Colonic mucosa (tissue), 4 donors: ENCODE results near the gene DGKA. TPM values are rescaled to one million over a fixed set of nuclear protein-coding genes. Genes with fewer than 3 reads are reported as not detected.
A peak's percentile ranks its signal among the peaks of the same experiment; 100 is the strongest.

ENCODE experiments used
- DNase-seq: peaks from one replicate; pipeline ENCODE4 v3.0.0-alpha.2; 2020
- H3K27ac ChIP-seq: fragments of 200-600 bp; one replicate; pipeline ENCODE4 v1.8.0; 2021
- H3K27me3 ChIP-seq: fragments of 200-600 bp; one replicate; pipeline ENCODE4 v1.8.0; 2021
- H3K36me3 ChIP-seq: fragments of 200-600 bp; one replicate; pipeline ENCODE4 v1.8.0; 2021
- H3K4me1 ChIP-seq: fragments of 200-600 bp; one replicate; pipeline ENCODE4 v1.8.0; 2021; ENCODE audit warnings: mild to moderate bottlenecking
- H3K4me3 ChIP-seq: fragments of 200-600 bp; one replicate; pipeline ENCODE4 v1.8.0; 2021
- H3K9ac ChIP-seq, 2 donors: one replicate each; pipeline ENCODE4 v1.7.0; 2013; ENCODE audit warnings: control low read depth in 2 of 2, low read depth in 2 of 2, low read length in 2 of 2
- H3K9me3 ChIP-seq: fragments of 200-600 bp; one replicate; pipeline ENCODE4 v1.8.0; 2021
- intact Hi-C: fragments of 100-400 bp; cut with DNase I; formaldehyde crosslinking; loops from one replicate; pipeline ENCODE4 v1.14.1; 2022
- total RNA-seq, 2 donors: library from RNA; stranded (reverse); fragmentation: NEBNext Ultra II Directional in 1 of 2; extraction: Animal tissue kit (Norgen Biotek cat#: 25700) in 1 of 2; gene quantifications; one replicate each; pipeline ENCODE4 v1.2.1, GENCODE V29; 2021
- TF ChIP-seq, protein P1 (sequence below): fragments of 200-600 bp; IDR thresholded peaks from one replicate; pipeline ENCODE4 v1.8.0; 2022; ENCODE audit warnings: antibody characterized with exemption, mild to moderate bottlenecking
- donor health status: healthy.
- donor health status: DM: no; HTN: no; CAD: no.
- donor health status: DM: no; HTN: no; CAD: no.

DGKA gene
- total RNA-seq, 2 donors from 2014 or later: 80.2 to 91.2 TPM

DNA sequence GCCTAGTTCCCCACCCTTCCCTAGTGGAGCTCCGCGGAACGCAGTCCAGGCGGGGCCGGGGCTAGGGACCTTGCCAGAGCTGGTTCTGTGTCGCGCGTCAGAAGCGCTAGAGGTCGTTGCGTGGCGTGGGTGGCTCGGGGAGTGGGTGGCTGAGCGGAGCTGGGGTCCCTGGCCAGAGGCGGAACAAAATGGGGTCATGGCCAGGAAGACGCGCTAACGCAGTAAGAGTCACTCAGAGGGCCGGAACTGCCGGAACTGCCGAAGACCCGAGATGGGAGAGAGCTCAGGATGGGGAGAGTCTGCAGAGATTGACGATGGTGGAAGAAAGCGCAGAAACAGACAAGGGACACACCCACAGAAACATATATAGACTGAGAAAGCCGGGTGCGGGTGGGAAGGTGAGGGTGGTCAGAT, 4.8 kb downstream of the DGKA start:
- DNase-seq: no peak
- no peak overlapping the region for H3K4me3 ChIP-seq
- H3K4me1 ChIP-seq: peaks cover 9% of the 10 kb centered on the region
- H3K36me3 ChIP-seq: no peaks in the 10 kb centered on the region
- no peaks in the 10 kb centered on the region for H3K27me3 ChIP-seq
- intact Hi-C loops: loop anchor here (5.0 kb wide), 1 partner anchor 198 kb away; no protein-coding TSS in a partner anchor
- TF ChIP-seq, protein P1, sequence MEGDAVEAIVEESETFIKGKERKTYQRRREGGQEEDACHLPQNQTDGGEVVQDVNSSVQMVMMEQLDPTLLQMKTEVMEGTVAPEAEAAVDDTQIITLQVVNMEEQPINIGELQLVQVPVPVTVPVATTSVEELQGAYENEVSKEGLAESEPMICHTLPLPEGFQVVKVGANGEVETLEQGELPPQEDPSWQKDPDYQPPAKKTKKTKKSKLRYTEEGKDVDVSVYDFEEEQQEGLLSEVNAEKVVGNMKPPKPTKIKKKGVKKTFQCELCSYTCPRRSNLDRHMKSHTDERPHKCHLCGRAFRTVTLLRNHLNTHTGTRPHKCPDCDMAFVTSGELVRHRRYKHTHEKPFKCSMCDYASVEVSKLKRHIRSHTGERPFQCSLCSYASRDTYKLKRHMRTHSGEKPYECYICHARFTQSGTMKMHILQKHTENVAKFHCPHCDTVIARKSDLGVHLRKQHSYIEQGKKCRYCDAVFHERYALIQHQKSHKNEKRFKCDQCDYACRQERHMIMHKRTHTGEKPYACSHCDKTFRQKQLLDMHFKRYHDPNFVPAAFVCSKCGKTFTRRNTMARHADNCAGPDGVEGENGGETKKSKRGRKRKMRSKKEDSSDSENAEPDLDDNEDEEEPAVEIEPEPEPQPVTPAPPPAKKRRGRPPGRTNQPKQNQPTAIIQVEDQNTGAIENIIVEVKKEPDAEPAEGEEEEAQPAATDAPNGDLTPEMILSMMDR: no peak
- H3K9me3 ChIP-seq: no peaks in the 10 kb centered on the region
- peak overlapping the region in 1 of 2 donors; percentile 13 for H3K9ac ChIP-seq
- H3K27ac ChIP-seq: peak overlapping the region; percentile 16

DNA sequence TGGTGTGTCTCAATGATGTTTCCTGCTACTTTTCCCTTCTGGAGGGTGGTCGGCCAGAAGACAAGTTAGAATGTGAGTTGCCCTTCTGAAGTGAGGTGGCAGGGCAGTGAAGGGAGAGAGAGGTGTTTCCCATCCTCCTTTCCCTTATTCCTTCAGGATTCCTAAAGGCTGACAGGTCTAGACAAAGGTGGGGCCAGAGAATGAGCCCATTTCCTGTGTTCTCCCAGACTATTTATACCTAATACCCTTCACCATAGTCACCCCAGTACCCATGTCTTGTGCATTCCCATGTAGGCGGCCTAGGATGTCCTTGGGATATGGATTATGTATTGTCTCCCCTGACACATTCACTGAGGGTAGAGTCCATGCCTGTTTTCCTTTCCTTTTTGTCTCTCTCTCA, 7.0 kb downstream of the DGKA start:
- Histone ChIP-seq H3K36me3 (no peaks in the 10 kb centered on the region), H3K4me1 (peaks cover 4% of the 10 kb centered on the region), H3K27ac (no peak overlapping the region), H3K27me3 (no peaks in the 10 kb centered on the region), H3K9ac (no peak overlapping the region), H3K4me3 (no peak overlapping the region), H3K9me3 (no peaks in the 10 kb centered on the region)
- TF ChIP-seq, protein P1: no peak
- no peak for DNase-seq
- intact Hi-C loops: loop anchor here (5.0 kb wide), 1 partner anchor 201 kb away; no protein-coding TSS in a partner anchor

DNA sequence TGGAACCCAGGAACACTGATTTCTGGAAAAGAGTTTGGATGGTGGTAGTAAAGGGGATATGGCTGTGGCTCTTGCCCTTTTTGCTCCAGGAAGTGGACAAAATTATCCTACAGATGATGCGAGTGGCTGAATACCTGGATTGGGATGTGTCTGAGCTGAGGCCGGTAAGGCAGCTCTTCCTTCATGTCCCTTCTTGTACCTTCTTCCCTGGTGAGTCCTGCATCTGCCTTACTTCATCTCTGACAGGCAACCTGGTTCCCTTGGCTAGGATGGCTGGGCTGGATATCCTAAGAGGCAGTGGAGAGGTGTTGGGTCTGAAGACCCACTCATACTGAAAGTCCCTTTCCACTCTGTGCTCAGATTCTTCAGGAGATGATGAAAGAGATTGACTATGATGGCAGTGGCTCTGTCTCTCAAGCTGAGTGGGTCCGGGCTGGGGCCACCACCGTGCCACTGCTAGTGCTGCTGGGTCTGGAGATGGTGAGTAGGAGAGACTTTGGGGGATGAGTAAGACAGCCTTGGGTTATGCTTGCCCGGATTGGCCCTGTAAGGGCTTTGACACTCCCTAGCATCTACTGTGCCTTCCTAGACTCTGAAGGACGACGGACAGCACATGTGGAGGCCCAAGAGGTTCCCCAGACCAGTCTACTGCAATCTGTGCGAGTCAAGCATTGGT, 8.0 kb downstream of the DGKA start:
- no peaks in the 10 kb centered on the region for H3K4me1 ChIP-seq
- H3K4me3 ChIP-seq: no peak overlapping the region
- TF ChIP-seq, protein P1: no peak
- no peaks in the 10 kb centered on the region for H3K9me3 ChIP-seq
- no peak overlapping the region for H3K27ac ChIP-seq
- intact Hi-C loops: loop anchor here (5.0 kb wide), 1 partner anchor 202 kb away; no protein-coding TSS in a partner anchor
- DNase-seq: no peak
- peak overlapping the region in 1 of 2 donors; percentile 6 for H3K9ac ChIP-seq
- H3K36me3 ChIP-seq: no peaks in the 10 kb centered on the region
- H3K27me3 ChIP-seq: no peaks in the 10 kb centered on the region

DNA sequence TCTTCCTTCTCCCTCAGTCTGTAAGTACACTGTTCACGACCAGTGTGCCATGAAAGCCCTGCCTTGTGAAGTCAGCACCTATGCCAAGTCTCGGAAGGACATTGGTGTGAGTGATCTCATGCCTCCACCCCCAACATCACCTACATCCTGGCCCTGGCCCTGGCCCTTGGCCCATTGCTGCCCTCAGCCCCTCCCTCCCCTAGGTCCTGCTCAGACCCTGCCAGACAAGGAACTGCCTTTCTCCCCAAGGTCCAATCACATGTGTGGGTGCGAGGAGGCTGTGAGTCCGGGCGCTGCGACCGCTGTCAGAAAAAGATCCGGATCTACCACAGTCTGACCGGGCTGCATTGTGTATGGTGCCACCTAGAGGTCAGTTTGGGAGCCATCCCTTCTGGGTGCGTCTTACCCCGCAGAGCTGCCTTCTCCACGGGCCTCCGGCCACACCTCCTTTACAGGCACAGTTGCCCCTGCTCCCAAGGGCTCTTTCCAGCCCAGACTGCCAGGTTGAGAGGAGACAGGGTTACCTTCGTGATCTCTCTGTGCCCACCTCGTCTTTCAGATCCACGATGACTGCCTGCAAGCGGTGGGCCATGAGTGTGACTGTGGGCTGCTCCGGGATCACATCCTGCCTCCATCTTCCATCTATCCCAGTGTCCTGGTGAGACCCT, 9.2 kb downstream of the DGKA start:
- peak overlapping the region; percentile 51 for H3K27ac ChIP-seq
- no peaks in the 10 kb centered on the region for H3K4me1 ChIP-seq
- peak; percentile 93 for DNase-seq
- peak overlapping the region; percentile 7 to 27 for H3K9ac ChIP-seq
- H3K36me3 ChIP-seq: no peaks in the 10 kb centered on the region
- no peak overlapping the region for H3K4me3 ChIP-seq
- H3K27me3 ChIP-seq: no peaks in the 10 kb centered on the region
- no peaks in the 10 kb centered on the region for H3K9me3 ChIP-seq
- TF ChIP-seq, protein P1: peak; percentile 75
- intact Hi-C loops: no loop called here

DNA sequence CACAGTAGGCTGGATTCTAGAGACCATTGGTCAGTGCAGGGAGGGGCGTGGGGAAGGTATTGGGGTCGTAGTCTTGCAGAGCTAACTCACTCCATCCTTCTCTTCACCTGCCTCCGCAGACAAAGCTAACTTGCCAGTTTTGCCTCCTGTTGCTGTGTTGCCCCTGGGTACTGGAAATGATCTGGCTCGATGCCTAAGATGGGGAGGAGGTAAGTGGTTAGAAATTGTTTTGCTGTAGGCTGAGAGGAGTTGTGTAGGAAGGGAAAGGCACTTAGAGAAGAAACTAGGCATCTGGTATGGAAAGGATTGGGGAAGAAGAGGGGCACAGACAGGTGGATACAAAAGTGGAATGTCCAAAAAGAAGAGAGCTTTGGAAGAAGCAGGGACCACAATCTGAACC, 11.1 kb downstream of the DGKA start:
- no peak for DNase-seq
- Histone ChIP-seq H3K4me1 (no peaks in the 10 kb centered on the region), H3K4me3 (no peak overlapping the region), H3K9ac (no peak overlapping the region), H3K36me3 (no peaks in the 10 kb centered on the region), H3K9me3 (no peaks in the 10 kb centered on the region), H3K27me3 (no peaks in the 10 kb centered on the region), H3K27ac (no peak overlapping the region)
- TF ChIP-seq, protein P1: no peak
- intact Hi-C loops: no loop called here
